ENCODE measurements around the gene ERVFRD-1. TPM values are rescaled to one million over a fixed set of nuclear protein-coding genes. Genes with fewer than 3 reads are reported as not detected.

Gene ERVFRD-1, protein sequence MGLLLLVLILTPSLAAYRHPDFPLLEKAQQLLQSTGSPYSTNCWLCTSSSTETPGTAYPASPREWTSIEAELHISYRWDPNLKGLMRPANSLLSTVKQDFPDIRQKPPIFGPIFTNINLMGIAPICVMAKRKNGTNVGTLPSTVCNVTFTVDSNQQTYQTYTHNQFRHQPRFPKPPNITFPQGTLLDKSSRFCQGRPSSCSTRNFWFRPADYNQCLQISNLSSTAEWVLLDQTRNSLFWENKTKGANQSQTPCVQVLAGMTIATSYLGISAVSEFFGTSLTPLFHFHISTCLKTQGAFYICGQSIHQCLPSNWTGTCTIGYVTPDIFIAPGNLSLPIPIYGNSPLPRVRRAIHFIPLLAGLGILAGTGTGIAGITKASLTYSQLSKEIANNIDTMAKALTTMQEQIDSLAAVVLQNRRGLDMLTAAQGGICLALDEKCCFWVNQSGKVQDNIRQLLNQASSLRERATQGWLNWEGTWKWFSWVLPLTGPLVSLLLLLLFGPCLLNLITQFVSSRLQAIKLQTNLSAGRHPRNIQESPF
- total RNA-seq = 0.08 TPM

DNA sequence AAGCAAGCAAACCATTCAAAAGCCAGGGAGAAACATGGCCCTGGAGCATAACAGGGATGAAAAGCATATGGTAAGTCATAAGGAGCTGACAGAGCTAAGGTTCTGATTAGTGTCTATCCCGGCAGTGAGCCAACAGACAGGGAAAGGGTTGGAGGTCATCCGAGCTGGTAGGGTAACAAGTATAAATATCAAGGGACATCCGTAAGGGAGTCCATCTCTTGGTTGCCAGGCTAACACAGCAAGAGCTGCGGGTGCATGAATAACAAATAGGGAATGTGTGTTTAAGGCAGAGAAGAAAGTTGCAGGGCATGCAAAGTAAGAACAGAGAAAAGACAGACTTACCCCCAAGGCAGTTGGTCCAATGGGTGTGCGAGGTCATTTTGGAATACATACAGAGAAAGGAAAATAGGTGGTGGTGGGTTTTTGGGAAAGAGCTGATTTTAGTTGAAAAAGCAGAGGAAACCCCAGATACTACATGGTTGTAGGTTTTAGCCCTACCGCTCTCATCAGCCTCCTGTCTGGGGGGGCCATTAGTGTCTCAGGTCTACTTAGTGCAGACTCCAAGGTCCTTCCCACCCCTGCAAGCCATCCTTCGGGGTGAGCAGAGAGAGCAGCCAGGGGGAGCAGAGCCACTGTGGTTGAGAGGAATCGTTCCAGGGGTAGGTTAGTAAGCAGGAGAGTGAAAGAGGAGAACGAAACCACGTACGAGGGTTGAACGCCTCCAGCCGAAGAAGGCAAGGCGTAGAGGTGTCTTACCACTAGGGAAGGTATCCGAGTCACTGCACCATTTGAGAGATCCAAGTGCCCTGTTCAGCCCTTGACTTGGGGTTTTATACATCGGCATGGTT lies at the start of gene ERVFRD-1:
Gene ERVFRD-1 (minus strand): TSS at position 805 of the 848 bp plus-strand sequence. CDS start 6,415 bp downstream, outside the sequence.
- peak; percentile 51 for ATAC-seq

DNA sequence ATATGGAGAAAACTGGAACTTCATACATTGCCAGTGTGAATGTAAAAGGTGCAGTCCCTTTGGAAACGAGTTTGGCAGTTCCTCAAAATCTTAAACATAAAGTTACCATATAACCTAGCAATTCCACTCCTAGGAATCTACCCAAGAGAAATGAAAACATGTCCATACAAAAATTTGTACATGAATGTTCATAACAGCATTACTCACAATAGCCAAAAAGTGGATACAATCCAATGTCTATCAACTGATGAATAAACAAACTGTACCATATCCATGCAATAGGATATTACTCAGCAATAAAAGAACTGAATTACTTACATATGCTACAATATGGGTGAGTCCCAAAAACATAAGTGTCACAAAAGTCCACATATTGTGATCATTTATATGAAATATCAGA lies 48.7 kb upstream of the ERVFRD-1 start:
- ATAC-seq (no peak), DNase-seq (ENCODE audit: low spot score) (no peak)

More for the DNA sequence above, at the start of gene ERVFRD-1:
- DNase-seq (ENCODE audit: low spot score) = no peak

DNA sequence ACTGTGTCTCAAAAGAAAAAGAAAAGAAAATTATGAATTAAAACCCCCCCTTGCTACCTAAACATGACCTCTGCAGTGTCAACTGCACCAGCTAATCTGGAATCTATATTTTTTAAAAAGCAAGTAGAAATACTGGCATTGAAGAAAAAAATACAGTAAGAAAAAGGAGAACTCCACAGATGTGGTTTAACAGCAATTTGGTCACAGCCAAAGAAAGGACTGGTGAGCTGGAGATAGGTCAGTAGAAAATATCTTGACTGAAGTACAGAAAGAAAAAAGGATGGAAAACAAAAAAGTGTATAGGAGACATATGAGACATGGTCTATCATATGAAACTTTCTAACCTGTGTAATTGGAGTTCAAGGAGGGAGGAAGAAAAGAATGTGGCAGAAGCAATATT lies 44.1 kb upstream of the ERVFRD-1 start:
- ATAC-seq (no peak), DNase-seq (ENCODE audit: low spot score) (no peak)

DNA sequence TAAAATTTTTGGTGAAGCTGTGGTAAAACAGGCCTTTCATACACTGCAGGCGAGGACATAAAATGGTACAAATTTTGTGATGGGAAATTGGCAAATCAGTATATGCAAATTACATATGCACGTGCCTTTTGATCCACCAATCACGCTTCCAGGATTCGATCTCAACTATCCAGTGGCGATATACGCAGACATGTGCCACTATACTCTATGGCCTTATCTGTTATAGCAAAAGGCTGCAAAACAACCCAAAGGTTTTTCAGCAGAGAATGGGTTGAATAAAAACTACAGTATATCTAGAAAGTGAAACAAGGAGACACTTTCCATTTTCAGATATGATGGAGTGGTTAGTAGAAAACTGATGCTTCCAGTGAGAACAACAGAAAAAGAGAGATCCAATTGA lies 41.9 kb upstream of the ERVFRD-1 start:
- no peak for ATAC-seq
- no peak for DNase-seq (ENCODE audit: low spot score)

DNA sequence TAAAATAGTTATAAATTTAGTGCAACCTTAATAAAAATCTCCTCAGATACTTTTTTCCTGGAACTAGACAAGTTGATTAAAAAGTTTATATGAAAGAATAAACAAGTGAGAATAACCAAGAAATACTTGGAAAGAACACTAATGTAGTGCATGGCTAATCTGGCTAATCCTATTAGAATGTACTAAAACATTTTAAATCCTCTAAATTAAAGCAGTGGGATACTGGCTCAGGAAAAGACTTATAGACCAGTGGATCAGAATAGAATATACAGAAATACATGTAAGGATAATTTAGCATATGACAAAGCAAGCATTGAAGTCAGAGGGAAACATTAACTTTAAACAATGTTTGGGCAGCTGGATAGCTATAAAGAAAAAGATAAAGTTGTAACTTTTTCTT lies 41.1 kb upstream of the ERVFRD-1 start:
- no peak for ATAC-seq
- DNase-seq (ENCODE audit: low spot score) = no peak

DNA sequence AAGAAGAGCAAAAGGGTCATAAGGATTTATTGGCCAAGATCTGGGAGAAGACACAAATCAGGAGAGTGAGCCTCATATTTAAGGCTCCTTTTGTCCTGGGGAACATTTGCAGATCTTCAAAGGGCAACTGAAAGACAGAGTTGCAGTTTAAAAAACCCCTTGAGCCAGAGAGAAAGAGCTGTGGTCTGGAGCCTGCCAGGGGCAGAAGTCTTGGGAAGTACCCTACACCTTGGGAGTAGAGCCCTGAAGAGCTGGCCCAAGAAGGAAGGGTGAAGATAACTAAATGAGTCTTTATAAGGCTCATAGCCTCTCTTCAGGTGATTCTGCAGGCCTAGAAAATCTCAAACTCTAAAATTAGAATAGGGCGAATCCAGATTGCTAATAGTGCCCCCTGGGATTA lies 40.0 kb upstream of the ERVFRD-1 start:
- DNase-seq (ENCODE audit: low spot score) (no peak), ATAC-seq (no peak)

DNA sequence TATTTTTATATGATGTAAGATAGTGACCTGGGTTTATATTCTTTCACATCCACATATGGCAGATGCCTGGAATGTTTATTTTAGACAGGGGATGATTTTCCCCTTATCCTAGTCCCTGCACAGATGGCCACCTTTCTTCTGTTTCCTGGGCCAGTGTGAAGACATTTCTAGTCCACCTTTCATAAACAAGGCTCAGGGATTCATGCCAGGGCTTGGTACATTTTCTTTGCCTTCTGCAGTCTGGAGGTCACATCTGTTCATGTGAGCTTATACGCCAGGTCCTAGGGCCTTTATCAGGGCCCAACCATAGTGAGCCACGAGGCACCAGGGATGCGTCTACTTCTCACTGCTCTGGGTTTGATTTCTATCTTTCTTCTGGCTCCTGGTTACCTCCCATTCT lies 38.0 kb upstream of the ERVFRD-1 start:
- no peak for DNase-seq (ENCODE audit: low spot score)
- ATAC-seq = no peak

DNA sequence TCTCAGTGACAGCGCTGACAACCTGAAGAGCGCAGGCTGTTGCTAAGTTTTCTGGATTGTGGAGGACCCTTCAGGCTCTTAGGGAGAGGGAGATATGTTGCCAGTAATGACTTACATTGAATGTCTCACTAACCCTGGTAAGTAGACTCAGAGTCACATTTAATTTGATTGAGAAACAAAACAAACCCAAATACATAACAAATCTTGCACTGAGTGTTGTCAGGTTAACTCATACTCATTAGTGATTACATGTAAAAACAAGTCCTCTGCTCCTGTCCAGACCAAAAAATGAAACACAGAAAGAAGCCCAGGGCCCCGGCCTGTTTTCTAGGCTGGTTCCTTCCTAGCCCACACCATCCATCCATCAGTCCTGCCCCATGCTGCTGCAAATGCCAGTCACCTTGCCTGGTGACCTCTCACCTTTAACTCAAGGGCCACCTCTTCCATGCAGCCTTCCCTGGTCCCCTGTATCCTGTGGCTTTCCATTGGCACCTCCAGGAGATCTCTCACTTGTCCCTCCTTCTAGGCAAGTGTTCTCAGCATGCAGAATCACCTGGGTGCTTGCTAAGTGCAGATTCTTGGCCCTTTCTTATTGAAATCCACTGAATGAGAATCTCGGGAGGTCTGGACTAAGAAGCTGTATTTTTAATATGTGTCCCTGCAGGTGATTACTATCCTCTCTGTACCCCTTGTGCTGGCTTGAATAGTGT lies 34.7 kb upstream of the ERVFRD-1 start:
- no peak for ATAC-seq
- no peak for DNase-seq (ENCODE audit: low spot score)

DNA sequence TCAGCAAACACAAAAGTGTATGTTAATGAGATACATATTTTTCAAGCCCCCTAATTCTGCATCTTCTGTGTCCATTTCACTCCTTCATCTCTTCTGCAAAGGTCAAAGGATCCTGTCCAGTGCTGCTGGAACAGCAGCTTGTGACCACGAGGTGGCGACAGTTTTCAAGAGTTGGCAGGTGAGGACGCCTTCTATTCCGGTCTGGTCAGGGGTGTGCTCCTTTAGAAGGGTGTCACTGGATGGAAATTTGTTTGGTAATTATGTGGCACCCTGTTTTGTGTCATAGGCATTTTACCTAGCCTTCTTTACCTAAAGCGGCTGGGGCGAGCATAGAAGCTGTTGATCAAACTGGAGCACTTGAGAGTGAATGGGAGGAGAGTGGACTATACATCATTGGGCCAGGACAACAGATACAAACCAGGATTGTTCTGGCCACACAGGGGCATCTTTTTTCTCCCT lies 32.9 kb upstream of the ERVFRD-1 start:
- DNase-seq (ENCODE audit: low spot score) (peak; percentile 76), ATAC-seq (peak; percentile 98)

DNA sequence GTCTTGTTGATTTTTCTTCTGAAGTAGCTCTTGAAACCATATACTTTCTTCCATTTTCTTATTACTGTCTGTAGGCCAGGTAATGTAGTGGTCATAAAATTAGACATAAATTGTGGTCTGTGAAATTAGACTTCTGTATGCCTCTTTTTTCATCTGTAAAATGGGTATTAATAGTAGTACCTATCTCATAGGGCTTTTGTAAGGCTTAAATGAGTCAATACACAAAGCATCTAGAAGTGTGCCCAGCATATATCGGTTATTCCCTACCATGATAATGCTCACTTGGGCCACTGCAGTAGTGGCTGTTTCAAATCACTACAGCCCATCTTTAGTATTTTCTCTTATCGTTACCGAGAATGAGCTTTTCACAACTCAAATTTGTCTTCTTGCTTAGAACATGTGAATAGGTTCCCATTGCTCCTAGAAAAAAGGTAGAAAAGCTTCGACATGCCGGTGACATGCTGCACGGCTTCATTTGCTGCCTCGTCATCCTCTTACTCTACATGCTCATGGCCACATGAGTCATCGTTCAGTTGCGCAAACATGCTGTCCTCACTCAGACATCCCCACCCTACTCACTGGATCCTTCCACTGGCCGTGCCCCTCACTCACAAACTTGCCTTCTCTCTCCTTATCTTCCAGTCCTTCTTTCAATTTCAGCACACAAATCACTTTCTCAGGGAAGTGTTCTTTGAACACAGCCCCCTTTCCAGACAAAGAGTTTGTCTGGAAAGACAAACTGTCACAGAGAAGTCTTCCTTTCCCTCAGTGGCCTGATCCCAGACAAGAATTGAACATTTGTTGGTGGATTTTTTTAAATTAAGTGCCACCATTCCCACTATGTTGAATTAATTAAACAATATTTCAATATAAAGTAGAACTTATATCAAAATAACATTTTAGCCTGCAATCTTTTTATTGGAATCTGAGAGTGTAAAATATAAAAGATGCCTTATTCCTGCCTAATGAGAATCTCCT lies 32.2 kb upstream of the ERVFRD-1 start:
- ATAC-seq (peak; percentile 54), DNase-seq (ENCODE audit: low spot score) (peak; percentile 56)

DNA sequence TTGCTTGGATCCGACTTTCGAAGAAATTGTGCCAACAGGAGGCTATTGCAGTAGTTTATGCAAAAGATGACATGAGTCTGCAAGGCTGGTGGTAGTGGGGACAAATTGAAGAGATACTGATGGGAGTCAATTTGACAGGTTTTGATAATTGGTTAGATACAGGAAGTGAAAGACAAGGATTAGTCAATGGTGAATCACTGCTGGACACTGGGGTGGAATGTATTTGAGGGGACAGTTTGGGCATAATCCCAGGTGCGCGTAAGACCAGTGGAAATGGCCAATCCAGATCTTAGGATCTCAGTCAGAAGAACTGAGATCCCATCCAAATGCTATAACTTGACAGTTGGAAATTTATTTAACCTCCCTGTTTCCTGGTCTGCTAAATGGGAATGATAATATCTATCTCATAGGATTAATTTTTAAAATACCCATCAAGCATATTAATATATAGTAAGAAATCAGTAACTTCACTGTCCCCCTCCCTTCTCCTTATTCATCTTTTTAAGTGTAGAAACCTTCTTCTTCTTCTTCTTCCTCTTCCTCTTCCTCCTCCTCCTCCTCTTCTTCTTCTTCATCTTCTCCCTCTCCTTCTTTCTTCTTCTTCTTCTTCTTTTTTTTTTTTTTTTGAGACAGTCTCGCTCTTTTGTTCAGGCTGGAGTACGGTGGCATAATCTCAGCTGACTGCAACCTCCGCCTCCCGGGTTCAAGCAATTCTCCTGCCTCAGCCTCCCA lies 30.9 kb upstream of the ERVFRD-1 start:
- no peak for DNase-seq (ENCODE audit: low spot score)
- ATAC-seq = no peak

DNA sequence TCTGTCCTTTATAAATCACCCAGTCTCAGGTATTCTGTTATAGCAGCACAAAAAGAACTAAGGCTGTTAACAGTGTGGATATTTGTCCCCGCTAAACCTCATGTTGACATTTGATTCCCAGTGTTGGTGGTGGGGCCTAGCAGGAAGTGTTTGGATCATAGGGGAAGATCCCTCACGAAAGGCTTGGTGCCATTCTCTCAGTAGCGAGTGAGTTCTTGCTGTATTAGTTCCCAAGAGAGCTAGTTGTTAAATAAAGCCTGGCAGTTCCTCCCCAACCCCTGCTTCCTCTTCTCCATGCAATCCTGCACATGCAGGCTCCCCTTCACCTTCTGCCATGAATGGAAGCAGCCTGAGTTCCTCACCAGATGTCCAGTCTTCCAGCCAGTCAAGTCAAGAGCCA lies 29.8 kb upstream of the ERVFRD-1 start:
- ATAC-seq (no peak), DNase-seq (ENCODE audit: low spot score) (no peak)

DNA sequence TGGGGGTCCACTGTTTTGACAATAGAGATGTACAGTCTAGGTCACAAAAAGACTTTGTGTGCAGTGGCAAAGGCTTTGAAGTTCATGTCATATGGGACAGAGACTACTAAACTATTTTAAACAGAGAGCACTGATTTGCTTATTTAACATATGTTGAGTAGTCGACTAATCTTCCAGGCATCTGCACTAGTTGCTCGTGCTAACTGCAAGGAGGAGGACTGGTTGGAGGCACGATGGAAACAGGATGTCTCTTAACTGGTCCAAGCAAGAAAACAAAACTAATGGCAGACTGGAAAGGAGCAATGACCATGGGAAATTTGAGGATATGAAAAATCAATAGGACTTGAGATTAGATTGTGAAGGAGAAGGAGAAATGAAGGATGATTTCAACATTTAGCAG lies 28.5 kb upstream of the ERVFRD-1 start:
- ATAC-seq = no peak
- no peak for DNase-seq (ENCODE audit: low spot score)

DNA sequence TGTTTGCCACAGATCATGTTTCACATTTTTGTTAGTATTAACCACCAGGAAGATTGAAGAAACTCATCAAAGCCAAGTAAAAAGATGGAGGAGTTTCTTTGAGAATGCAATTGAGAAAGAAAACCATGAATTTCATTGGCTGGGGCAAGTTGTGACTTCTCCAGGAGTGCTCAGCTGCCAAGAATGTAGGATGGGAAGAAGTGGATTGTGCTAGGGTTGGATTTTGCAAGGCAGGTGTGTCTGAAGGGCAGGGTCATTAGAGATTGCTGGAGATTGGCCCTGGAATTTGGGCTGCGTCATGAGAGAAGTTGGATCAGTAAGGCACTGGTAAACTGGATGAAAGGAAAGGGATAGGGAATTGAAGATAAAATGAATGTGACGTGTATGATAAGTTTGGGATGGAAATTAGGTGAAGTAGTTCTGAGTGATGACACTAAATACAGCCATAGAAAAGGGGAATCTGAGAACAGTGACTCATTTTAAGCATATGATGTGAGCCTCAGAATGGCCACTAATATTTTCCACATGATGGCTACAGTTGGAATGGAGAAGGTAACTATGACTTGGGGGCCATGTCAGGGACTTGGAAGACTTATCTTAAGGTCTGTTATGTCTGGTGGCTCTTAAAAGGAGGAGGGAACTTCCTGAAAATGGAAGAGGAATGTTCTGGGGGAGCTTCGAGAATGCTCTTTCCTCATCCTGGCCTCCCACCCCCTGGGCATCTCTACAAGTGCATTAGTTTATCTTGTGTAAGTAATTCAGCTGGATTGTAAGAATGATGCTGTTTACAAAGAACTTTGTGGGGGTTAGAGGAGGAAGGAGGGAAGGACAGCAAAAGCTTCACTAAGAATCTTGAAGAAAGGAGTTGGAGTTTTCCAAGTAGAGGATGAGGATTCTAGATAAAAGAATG lies 27.8 kb upstream of the ERVFRD-1 start:
- no peak for DNase-seq (ENCODE audit: low spot score)

DNA sequence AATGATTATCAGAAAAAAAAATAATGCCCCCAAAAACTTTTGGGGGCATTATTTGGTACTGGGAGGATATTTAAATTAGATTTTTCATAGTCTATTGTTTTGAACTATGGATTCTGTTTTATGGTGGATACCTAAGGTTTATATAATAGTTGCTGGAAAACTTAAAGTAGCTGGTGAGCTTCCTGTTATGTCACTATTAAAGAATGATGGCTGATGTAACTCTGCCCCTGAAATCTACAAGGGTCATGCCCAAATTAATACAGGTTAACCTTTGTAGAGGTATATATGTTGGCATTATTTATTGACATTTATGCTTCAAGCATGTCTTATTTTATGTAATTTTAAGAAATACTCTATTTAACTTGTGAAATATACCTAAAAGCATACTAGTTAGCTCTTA lies 25.3 kb upstream of the ERVFRD-1 start:
- no peak for ATAC-seq
- no peak for DNase-seq (ENCODE audit: low spot score)

More for the DNA sequence above, 27.8 kb upstream of the ERVFRD-1 start:
- ATAC-seq = no peak

DNA sequence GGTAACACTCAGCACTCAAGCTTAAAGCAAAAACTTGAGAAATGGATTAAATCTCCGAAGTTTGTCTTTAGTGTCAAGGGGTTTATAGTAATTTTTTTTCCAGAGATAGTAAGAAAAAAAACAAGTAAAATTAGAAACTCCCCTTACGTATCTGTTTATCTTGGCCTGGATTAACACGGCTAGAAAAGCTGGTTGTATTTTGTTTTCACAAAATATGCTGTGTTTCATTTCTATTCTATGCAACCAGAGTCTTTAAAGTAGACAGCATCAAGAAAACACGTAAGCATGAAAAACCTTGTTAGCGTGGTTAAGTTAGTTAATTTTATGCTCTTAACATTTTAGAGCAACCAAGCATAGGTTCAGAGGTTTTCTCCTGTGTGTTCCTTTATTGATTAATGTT lies 21.8 kb upstream of the ERVFRD-1 start:
- no peak for ATAC-seq

DNA sequence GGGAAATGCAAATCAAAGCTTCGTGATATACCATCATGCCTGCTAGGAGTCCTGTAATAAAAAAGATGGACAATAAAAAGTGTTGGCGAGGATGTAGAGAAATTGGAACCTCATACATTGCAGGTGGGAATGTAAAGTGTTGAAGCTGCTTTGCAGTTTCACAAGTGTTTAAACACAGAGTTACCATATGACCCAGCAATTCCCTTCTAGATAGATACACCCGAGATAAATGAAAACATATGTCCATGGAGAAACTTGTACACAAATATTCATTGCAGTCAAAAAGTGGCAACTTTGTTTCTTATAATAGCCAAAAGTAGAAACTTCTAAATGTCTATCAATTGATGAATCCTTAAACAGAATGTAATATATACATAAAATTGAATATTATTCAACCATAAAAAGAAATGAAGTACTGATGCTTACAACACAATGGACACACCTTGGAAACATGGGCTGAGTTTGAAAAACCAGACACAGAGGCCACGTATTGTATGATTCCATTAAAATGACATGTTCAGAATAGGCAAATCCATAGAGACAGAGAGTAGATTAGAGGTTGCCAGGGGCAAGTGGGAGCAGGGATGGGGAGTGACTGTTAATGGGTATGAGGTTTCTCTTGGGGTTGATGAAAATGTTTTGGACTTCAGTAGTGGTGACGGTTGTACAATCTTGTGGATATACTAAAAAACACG lies 20.8 kb upstream of the ERVFRD-1 start:
- DNase-seq (ENCODE audit: low spot score) (no peak), ATAC-seq (no peak)

More for the DNA sequence above, 21.8 kb upstream of the ERVFRD-1 start:
- no peak for DNase-seq (ENCODE audit: low spot score)

All from left lobe of liver (tissue), 2 donors.